ENCODE measurements around the gene BYSL. TPM values are rescaled to one million over a fixed set of nuclear protein-coding genes. Genes with fewer than 3 reads are reported as not detected.

BYSL gene
- total RNA-seq, 2 donors from 2014 or later, result 5.3 to 11.6 TPM

- Histone ChIP-seq H3K4me3 (no peak overlapping the region), H3K36me3 (peaks cover 55% of the 10 kb centered on the region), H3K9me3 (no peaks in the 10 kb centered on the region), H3K4me1 (ENCODE audit: control insufficient read depth in 1 of 2, low read depth in 2 of 2) (no peaks in the 10 kb centered on the region), H3K27ac (no peak overlapping the region), H3K27me3 (replicated peaks; ENCODE audit: insufficient read depth) (no peaks in the 10 kb centered on the region)
- DNase-seq (ENCODE audit: low spot score), result no peak
- no peak for ATAC-seq (ENCODE audit: insufficient number of reproducible peaks, low FRiP score, low read depth)
- TF ChIP-seq CTCF (IDR thresholded peaks at IDR 0.05), result no peak
Observed at GRCh38 chr6:41929924-41930323, 8.6 kb downstream of the BYSL start.

- ATAC-seq (ENCODE audit: insufficient number of reproducible peaks, low FRiP score, low read depth), result no peak
- no peak overlapping the region for H3K4me3 ChIP-seq
- no peaks in the 10 kb centered on the region for H3K9me3 ChIP-seq
- peaks cover 3 to 12% of the 10 kb centered on the region in 2 donors for H3K4me1 ChIP-seq (ENCODE audit: control insufficient read depth in 1 of 2, low read depth in 2 of 2)
- no peak for TF ChIP-seq CTCF (IDR thresholded peaks at IDR 0.05)
- no peak for DNase-seq (ENCODE audit: low spot score)
- H3K27me3 ChIP-seq (replicated peaks; ENCODE audit: insufficient read depth), result no peaks in the 10 kb centered on the region
- H3K27ac ChIP-seq, result no peak overlapping the region
- H3K36me3 ChIP-seq, result peaks cover 68% of the 10 kb centered on the region
Observed at GRCh38 chr6:41931792-41932191, 10.5 kb downstream of the BYSL start.

GRCh38 chr6:41932378-41932777 lies 11.1 kb downstream of the BYSL start:
- Histone ChIP-seq H3K27me3 (replicated peaks; ENCODE audit: insufficient read depth) (no peaks in the 10 kb centered on the region), H3K4me1 (ENCODE audit: control insufficient read depth in 1 of 2, low read depth in 2 of 2) (peaks cover 6 to 12% of the 10 kb centered on the region in 2 donors), H3K36me3 (peaks cover 69% of the 10 kb centered on the region), H3K4me3 (no peak overlapping the region), H3K27ac (no peak overlapping the region), H3K9me3 (no peaks in the 10 kb centered on the region)
- no peak for TF ChIP-seq CTCF (IDR thresholded peaks at IDR 0.05)
- no peak for DNase-seq (ENCODE audit: low spot score)
- ATAC-seq (ENCODE audit: insufficient number of reproducible peaks, low FRiP score, low read depth), result no peak

- Histone ChIP-seq H3K27me3 (replicated peaks; ENCODE audit: insufficient read depth) (no peaks in the 10 kb centered on the region), H3K9me3 (no peaks in the 10 kb centered on the region), H3K27ac (no peak overlapping the region), H3K4me1 (ENCODE audit: control insufficient read depth in 1 of 2, low read depth in 2 of 2) (peaks cover 14 to 21% of the 10 kb centered on the region in 2 donors), H3K4me3 (no peak overlapping the region), H3K36me3 (peaks cover 57% of the 10 kb centered on the region)
- TF ChIP-seq CTCF (IDR thresholded peaks at IDR 0.05), result no peak
- ATAC-seq (ENCODE audit: insufficient number of reproducible peaks, low FRiP score, low read depth) (no peak), DNase-seq (ENCODE audit: low spot score) (no peak)
Observed at GRCh38 chr6:41934278-41935192, 13.2 kb downstream of the BYSL start.

- no peak for ATAC-seq (ENCODE audit: insufficient number of reproducible peaks, low FRiP score, low read depth)
- H3K36me3 ChIP-seq, result peaks cover 54% of the 10 kb centered on the region
Observed at GRCh38 chr6:41935193-41935574, 13.9 kb downstream of the BYSL start.

More at GRCh38 chr6:41935193-41935574, 13.9 kb downstream of the BYSL start:
- DNase-seq (ENCODE audit: low spot score), result no peak
- no peaks in the 10 kb centered on the region for H3K9me3 ChIP-seq
- no peak overlapping the region for H3K4me3 ChIP-seq
- H3K27me3 ChIP-seq (replicated peaks; ENCODE audit: insufficient read depth), result no peaks in the 10 kb centered on the region
- no peak overlapping the region for H3K27ac ChIP-seq
- H3K4me1 ChIP-seq (ENCODE audit: control insufficient read depth in 1 of 2, low read depth in 2 of 2), result peaks cover 21 to 27% of the 10 kb centered on the region in 2 donors
- TF ChIP-seq CTCF (IDR thresholded peaks at IDR 0.05), result no peak

All from thoracic aorta (tissue), 2 donors.